Measurements from ENCODE around the gene CACNG4. TPM values are rescaled to one million over a fixed set of nuclear protein-coding genes. Genes with fewer than 3 reads are reported as not detected.
A peak's percentile ranks its signal among the peaks of the same experiment; 100 is the strongest.

The CACNG4 gene
- polyA plus RNA-seq, 3 donors: not detected

DNA sequence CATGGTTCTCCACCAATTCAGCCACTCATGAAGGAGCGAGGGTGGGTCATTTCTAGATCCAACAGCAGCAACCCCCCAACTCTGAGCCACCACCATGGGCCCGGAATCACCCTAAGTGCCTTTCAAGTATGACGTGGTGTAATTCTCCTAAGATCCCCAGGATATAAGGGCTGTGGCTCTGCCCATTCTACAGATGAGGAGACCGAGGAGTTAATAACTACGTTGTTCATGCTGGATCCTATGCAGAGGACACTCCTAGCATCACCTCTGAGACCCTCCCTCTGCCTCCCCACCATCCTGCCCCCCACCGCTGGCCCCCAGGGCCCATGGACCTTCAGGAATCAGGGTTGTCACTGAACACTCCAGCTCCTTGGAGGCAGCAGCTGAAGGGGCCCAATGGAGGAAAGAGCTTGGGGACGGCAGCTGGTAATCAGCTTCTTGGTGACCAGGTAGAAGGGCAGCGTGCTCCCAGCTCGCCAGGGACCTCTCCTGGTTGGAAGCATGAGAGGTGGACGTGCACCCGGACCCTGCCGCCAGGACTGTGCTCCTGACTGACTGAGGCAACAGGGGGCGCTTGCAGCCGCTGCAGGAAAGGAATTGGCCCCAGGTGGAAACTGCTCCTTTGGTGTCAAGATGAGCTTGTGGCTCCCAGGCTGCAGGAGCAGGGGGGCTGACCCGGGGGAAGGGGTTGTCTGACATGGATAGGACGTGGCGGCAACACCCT lies 51.7 kb downstream of the CACNG4 start:
- Mint-ChIP-seq H3K36me3 (no peaks in the 10 kb centered on the region), H3K9me3 (peaks cover 0 to 5% (median 0%) of the 10 kb centered on the region in 7 donors), H3K27ac (no peak overlapping the region), H3K4me1 (no peaks in the 10 kb centered on the region), H3K4me3 (no peak overlapping the region), H3K27me3 (ENCODE audit: low read depth in 3 of 3) (peaks cover 7 to 23% (median 7%) of the 10 kb centered on the region in 3 donors)
- Histone ChIP-seq H2AFZ (ENCODE audit: insufficient read depth, low read depth, low read length, poor library complexity, severe bottlenecking) (no peak overlapping the region), H3K9me3 (replicated peaks in 1 of 2; ENCODE audit: control insufficient read depth in 1 of 2, insufficient read depth in 1 of 2, low read length in 2 of 2) (no peaks in the 10 kb centered on the region), H3K9ac (ENCODE audit: insufficient read depth, low read length, poor library complexity, severe bottlenecking) (no peak overlapping the region), H3K27me3 (ENCODE audit: control insufficient read depth in 2 of 2, insufficient read depth in 2 of 2, low read length in 2 of 2) (no peaks in the 10 kb centered on the region), H3K4me1 (ENCODE audit: control insufficient read depth in 1 of 2, insufficient read depth in 2 of 2, low read length in 2 of 2) (no peaks in the 10 kb centered on the region), H3K4me2 (replicated peaks; ENCODE audit: extremely low read depth, low read length, poor library complexity, severe bottlenecking) (no peak overlapping the region), H3K4me3 (replicated peaks in 1 of 3; ENCODE audit: low read depth in 2 of 3, low read length in 3 of 3) (no peak overlapping the region), H3K79me2 (ENCODE audit: insufficient read depth, low read length) (no peaks in the 10 kb centered on the region), H3K27ac (ENCODE audit: low read depth in 1 of 2, low read length in 2 of 2) (no peak overlapping the region), H3K36me3 (replicated peaks in 1 of 2; ENCODE audit: control insufficient read depth in 1 of 2, insufficient read depth in 2 of 2, low read length in 2 of 2) (no peaks in the 10 kb centered on the region), H4K20me1 (ENCODE audit: insufficient read depth, low read length) (no peaks in the 10 kb centered on the region)
- TF ChIP-seq, protein P1, sequence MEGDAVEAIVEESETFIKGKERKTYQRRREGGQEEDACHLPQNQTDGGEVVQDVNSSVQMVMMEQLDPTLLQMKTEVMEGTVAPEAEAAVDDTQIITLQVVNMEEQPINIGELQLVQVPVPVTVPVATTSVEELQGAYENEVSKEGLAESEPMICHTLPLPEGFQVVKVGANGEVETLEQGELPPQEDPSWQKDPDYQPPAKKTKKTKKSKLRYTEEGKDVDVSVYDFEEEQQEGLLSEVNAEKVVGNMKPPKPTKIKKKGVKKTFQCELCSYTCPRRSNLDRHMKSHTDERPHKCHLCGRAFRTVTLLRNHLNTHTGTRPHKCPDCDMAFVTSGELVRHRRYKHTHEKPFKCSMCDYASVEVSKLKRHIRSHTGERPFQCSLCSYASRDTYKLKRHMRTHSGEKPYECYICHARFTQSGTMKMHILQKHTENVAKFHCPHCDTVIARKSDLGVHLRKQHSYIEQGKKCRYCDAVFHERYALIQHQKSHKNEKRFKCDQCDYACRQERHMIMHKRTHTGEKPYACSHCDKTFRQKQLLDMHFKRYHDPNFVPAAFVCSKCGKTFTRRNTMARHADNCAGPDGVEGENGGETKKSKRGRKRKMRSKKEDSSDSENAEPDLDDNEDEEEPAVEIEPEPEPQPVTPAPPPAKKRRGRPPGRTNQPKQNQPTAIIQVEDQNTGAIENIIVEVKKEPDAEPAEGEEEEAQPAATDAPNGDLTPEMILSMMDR (IDR thresholded peaks at IDR 0.05): no peak
- intact Hi-C loops (cut with micrococcal nuclease): no loop called here
- no peak for DNase-seq
- WGBS (ENCODE audit: insufficient coverage): 75% methylated on average over 17 of the region's 17 CpGs

GRCh38 chr17:67017910-67018309 lies 53.4 kb downstream of the CACNG4 start:
- Histone ChIP-seq H3K27ac (ENCODE audit: low read depth in 1 of 2, low read length in 2 of 2) (no peak overlapping the region), H3K4me3 (replicated peaks in 1 of 3; ENCODE audit: low read depth in 2 of 3, low read length in 3 of 3) (no peak overlapping the region), H4K20me1 (ENCODE audit: insufficient read depth, low read length) (no peaks in the 10 kb centered on the region), H3K36me3 (replicated peaks in 1 of 2; ENCODE audit: control insufficient read depth in 1 of 2, insufficient read depth in 2 of 2, low read length in 2 of 2) (no peaks in the 10 kb centered on the region), H3K79me2 (ENCODE audit: insufficient read depth, low read length) (no peaks in the 10 kb centered on the region), H3K4me1 (ENCODE audit: control insufficient read depth in 1 of 2, insufficient read depth in 2 of 2, low read length in 2 of 2) (no peaks in the 10 kb centered on the region), H3K9me3 (replicated peaks in 1 of 2; ENCODE audit: control insufficient read depth in 1 of 2, insufficient read depth in 1 of 2, low read length in 2 of 2) (no peaks in the 10 kb centered on the region), H2AFZ (ENCODE audit: insufficient read depth, low read depth, low read length, poor library complexity, severe bottlenecking) (no peak overlapping the region), H3K27me3 (ENCODE audit: control insufficient read depth in 2 of 2, insufficient read depth in 2 of 2, low read length in 2 of 2) (no peaks in the 10 kb centered on the region), H3K4me2 (replicated peaks; ENCODE audit: extremely low read depth, low read length, poor library complexity, severe bottlenecking) (no peak overlapping the region), H3K9ac (ENCODE audit: insufficient read depth, low read length, poor library complexity, severe bottlenecking) (no peak overlapping the region)
- intact Hi-C loops (cut with micrococcal nuclease): no loop called here
- Mint-ChIP-seq H3K9me3 (peaks cover 0 to 2% (median 0%) of the 10 kb centered on the region in 7 donors), H3K4me3 (no peak overlapping the region), H3K36me3 (no peaks in the 10 kb centered on the region), H3K4me1 (no peaks in the 10 kb centered on the region), H3K27me3 (ENCODE audit: low read depth in 3 of 3) (peaks cover 4 to 18% (median 9%) of the 10 kb centered on the region in 3 donors), H3K27ac (peak overlapping the region in 1 of 7 donors; percentile 13)
- TF ChIP-seq, protein P1 (IDR thresholded peaks at IDR 0.05): no peak
- no peak for DNase-seq
- WGBS (ENCODE audit: insufficient coverage): 94% methylated on average over 11 of the region's 14 CpGs

Measured in CD14-positive monocyte (primary cell).